ENCODE data around the gene C17orf50. TPM values are rescaled to one million over a fixed set of nuclear protein-coding genes. Genes with fewer than 3 reads are reported as not detected.

Gene C17orf50
- total RNA-seq, 4 donors from 2014 or later: not detected

- Histone ChIP-seq H3K4me3 (no peak overlapping the region), H3K27ac (no peak overlapping the region), H3K36me3 (no peaks in the 10 kb centered on the region), H3K9me3 (no peaks in the 10 kb centered on the region), H3K4me1 (peaks cover 6 to 19% (median 11%) of the 10 kb centered on the region in 4 donors), H3K27me3 (peaks cover 16% of the 10 kb centered on the region)
- in situ Hi-C loops (cut with MboI; ENCODE audit: low pct_ligation_motif_present in 1 of 4, low pct_unique_long_range_greater_than_20kb in 1 of 4, low sequenced_read_pairs in 3 of 4) (loop anchor here (25.0 kb wide), 3 partner anchors 123 to 598 kb away; partner anchors contain the start of genes NLE1 (in 1 of the 4) and UNC45B (in 1 of the 4)), intact Hi-C loops (cut with DNase I; ENCODE audit: low total_unique reads) (no loop called here)
- no peak for TF ChIP-seq POLR2AphosphoS5 (IDR thresholded peaks at IDR 0.05)
- no peak for TF ChIP-seq POLR2A (IDR thresholded peaks at IDR 0.05)
- TF ChIP-seq CTCF (IDR thresholded peaks at IDR 0.05): no peak
- TF ChIP-seq EP300 (IDR thresholded peaks at IDR 0.05; ENCODE audit: low read depth): no peak
- WGBS, 2 donors (ENCODE audit: low coverage in 1 of 2): 90% methylated on average over 29 of the region's 29 CpGs; no CpG with 5 or more reads in 1 of the 2 donors
- DNase-seq: no peak
Measured at GRCh38 chr17:35735036-35735805, 25.5 kb upstream of the C17orf50 start.

- no peak for DNase-seq
- H3K27me3 ChIP-seq: peaks cover 26% of the 10 kb centered on the region
- H3K9me3 ChIP-seq: no peaks in the 10 kb centered on the region
- no peak overlapping the region for H3K4me3 ChIP-seq
- 92% methylated on average over 5 of the region's 5 CpGs; no CpG with 5 or more reads in 1 of the 2 donors for WGBS, 2 donors (ENCODE audit: low coverage in 1 of 2)
- intact Hi-C loops (cut with DNase I; ENCODE audit: low total_unique reads) (no loop called here), in situ Hi-C loops (cut with MboI; ENCODE audit: low pct_ligation_motif_present in 1 of 4, low pct_unique_long_range_greater_than_20kb in 1 of 4, low sequenced_read_pairs in 3 of 4) (loop anchor here (25.0 kb wide), 3 partner anchors 124 to 599 kb away; partner anchors contain the start of genes NLE1 (in 1 of the 4) and UNC45B (in 1 of the 4))
- peaks cover 1 to 11% (median 8%) of the 10 kb centered on the region in 4 donors for H3K4me1 ChIP-seq
- no peak for TF ChIP-seq EP300 (IDR thresholded peaks at IDR 0.05; ENCODE audit: low read depth)
- no peaks in the 10 kb centered on the region for H3K36me3 ChIP-seq
- H3K27ac ChIP-seq: no peak overlapping the region
Measured at GRCh38 chr17:35736236-35736635, 24.5 kb upstream of the C17orf50 start.

DNA sequence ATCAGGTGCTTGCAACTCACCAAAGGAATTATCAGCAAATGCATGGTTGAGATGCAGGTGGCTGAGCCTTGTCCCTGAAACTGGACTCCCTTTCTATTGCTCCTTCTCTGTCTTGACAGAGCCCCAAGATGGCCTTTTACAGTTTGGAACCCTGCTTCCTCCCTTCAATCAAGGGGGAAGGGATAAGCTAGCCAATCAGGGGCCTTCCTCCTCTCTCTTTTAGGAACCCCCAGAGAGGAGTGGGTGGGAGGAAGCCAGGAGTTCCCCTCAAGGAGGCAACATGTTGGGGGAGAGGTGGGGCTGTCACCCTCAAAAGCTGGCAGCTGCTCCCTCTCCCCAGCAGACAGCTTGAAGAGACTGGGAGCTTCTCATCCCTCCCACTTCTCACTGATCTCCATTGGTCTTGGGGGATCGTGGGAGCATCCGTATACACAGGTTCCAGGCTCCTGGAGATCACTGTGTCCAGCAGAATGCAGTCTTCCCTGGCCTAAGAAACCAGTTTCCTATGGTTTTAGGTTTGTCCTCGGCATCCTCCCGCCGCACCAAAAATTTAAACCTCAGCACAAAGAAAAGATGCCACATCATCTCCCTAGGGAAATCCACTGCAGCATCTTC, 22.1 kb upstream of the C17orf50 start:
- Histone ChIP-seq H3K9me3 (no peaks in the 10 kb centered on the region), H3K27me3 (peaks cover 38% of the 10 kb centered on the region), H3K36me3 (no peaks in the 10 kb centered on the region), H3K4me3 (no peak overlapping the region), H3K27ac (no peak overlapping the region), H3K4me1 (peaks cover 0 to 7% (median 5%) of the 10 kb centered on the region in 4 donors)
- no peak for DNase-seq
- in situ Hi-C loops (cut with MboI; ENCODE audit: low pct_ligation_motif_present in 1 of 4, low pct_unique_long_range_greater_than_20kb in 1 of 4, low sequenced_read_pairs in 3 of 4): loop anchor here (25.0 kb wide), 3 partner anchors 126 to 601 kb away; partner anchors contain the start of genes NLE1 (in 1 of the 4) and UNC45B (in 1 of the 4)
- TF ChIP-seq CTCF (IDR thresholded peaks at IDR 0.05) (no peak), POLR2A (IDR thresholded peaks at IDR 0.05) (no peak), POLR2AphosphoS5 (IDR thresholded peaks at IDR 0.05) (no peak), EP300 (IDR thresholded peaks at IDR 0.05; ENCODE audit: low read depth) (no peak)
- 86 to 87% methylated on average over 3 to 5 of the region's 5 CpGs for WGBS, 2 donors (ENCODE audit: low coverage in 1 of 2)
- intact Hi-C loops (cut with DNase I; ENCODE audit: low total_unique reads): no loop called here

DNA sequence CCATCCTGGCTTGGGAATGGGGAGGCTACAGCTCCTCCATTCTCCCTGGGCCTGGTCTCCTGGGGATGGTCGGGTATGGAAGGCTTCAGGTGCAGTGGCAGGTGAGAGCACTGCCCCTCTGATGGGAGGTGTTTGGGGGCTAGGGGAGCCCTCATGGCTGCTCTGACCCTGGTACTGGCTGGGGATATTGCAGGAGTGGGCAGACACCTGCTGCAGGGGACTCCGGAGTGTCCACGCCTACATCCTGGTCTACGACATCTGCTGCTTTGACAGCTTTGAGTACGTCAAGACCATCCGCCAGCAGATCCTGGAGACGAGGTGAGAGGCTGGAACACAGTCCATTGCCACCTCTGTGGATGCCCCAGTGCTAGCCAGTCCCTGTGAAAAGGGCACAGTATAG, 20.5 kb upstream of the C17orf50 start:
- 81% methylated on average over 7 of the region's 7 CpGs; no CpG with 5 or more reads in 1 of the 2 donors for WGBS, 2 donors (ENCODE audit: low coverage in 1 of 2)
- Histone ChIP-seq H3K27me3 (peaks cover 43% of the 10 kb centered on the region), H3K27ac (no peak overlapping the region), H3K9me3 (no peaks in the 10 kb centered on the region), H3K4me1 (peaks cover 0 to 7% (median 5%) of the 10 kb centered on the region in 4 donors), H3K36me3 (no peaks in the 10 kb centered on the region), H3K4me3 (no peak overlapping the region)
- intact Hi-C loops (cut with DNase I; ENCODE audit: low total_unique reads): loop anchor here (10.0 kb wide), 2 partner anchors 45 to 125 kb away; no protein-coding TSS in a partner anchor
- in situ Hi-C loops (cut with MboI; ENCODE audit: low pct_ligation_motif_present in 1 of 4, low pct_unique_long_range_greater_than_20kb in 1 of 4, low sequenced_read_pairs in 3 of 4): loop anchor here (10.0 to 25.0 kb wide), 4 partner anchors 128 to 603 kb away; partner anchors contain the start of genes NLE1 (in 1 of the 4) and UNC45B (in 1 of the 4)
- TF ChIP-seq POLR2A (IDR thresholded peaks at IDR 0.05): no peak
- no peak for TF ChIP-seq CTCF (IDR thresholded peaks at IDR 0.05)
- TF ChIP-seq EP300 (IDR thresholded peaks at IDR 0.05; ENCODE audit: low read depth): no peak
- no peak for TF ChIP-seq POLR2AphosphoS5 (IDR thresholded peaks at IDR 0.05)
- no peak for DNase-seq
